ENCODE measurements around the gene OTOGL. TPM values are rescaled to one million over a fixed set of nuclear protein-coding genes. Genes with fewer than 3 reads are reported as not detected.
"Not testable (repeated sequence)": the region's sequence is repeated elsewhere in the genome, so short reads cannot be mapped to it uniquely, and the experiment has no call there.

The OTOGL gene
- total RNA-seq, 1 experiment from 2014 or later: 0.31 TPM

GRCh38 chr12:80205960-80206359 is 106.6 kb downstream of the OTOGL start:
- Histone ChIP-seq H3K27me3 (ENCODE audit: control insufficient read depth, insufficient read depth, low read length) (no peaks in the 10 kb centered on the region), H3K4me3 (ENCODE audit: insufficient read depth, low read depth, low read length) (no peak overlapping the region), H3K36me3 (replicated peaks; ENCODE audit: control insufficient read depth, insufficient read depth, low read length) (no peaks in the 10 kb centered on the region)
- no peak for DNase-seq

GRCh38 chr12:80208071-80208470 is 108.7 kb downstream of the OTOGL start:
- H3K4me3 ChIP-seq (ENCODE audit: insufficient read depth, low read depth, low read length): no peak overlapping the region
- DNase-seq: no peak
- no peaks in the 10 kb centered on the region for H3K36me3 ChIP-seq (replicated peaks; ENCODE audit: control insufficient read depth, insufficient read depth, low read length)
- H3K27me3 ChIP-seq (ENCODE audit: control insufficient read depth, insufficient read depth, low read length): no peaks in the 10 kb centered on the region

GRCh38 chr12:80211671-80212070 is 112.3 kb downstream of the OTOGL start:
- no peaks in the 10 kb centered on the region for H3K27me3 ChIP-seq (ENCODE audit: control insufficient read depth, insufficient read depth, low read length)
- DNase-seq: no peak
- H3K4me3 ChIP-seq (ENCODE audit: insufficient read depth, low read depth, low read length): no peak overlapping the region
- H3K36me3 ChIP-seq (replicated peaks; ENCODE audit: control insufficient read depth, insufficient read depth, low read length): no peaks in the 10 kb centered on the region

GRCh38 chr12:80212938-80213645 is 113.8 kb downstream of the OTOGL start:
- H3K36me3 ChIP-seq (replicated peaks; ENCODE audit: control insufficient read depth, insufficient read depth, low read length): no peaks in the 10 kb centered on the region
- DNase-seq: no peak
- H3K27me3 ChIP-seq (ENCODE audit: control insufficient read depth, insufficient read depth, low read length): no peaks in the 10 kb centered on the region
- H3K4me3 ChIP-seq (ENCODE audit: insufficient read depth, low read depth, low read length): no peak overlapping the region

- Histone ChIP-seq H3K36me3 (replicated peaks; ENCODE audit: control insufficient read depth, insufficient read depth, low read length) (no peaks in the 10 kb centered on the region), H3K4me3 (ENCODE audit: insufficient read depth, low read depth, low read length) (no peak overlapping the region), H3K27me3 (ENCODE audit: control insufficient read depth, insufficient read depth, low read length) (no peaks in the 10 kb centered on the region)
- DNase-seq: no peak
Observed at GRCh38 chr12:80213871-80214270, 114.5 kb downstream of the OTOGL start.

GRCh38 chr12:80217011-80217535 is 117.7 kb downstream of the OTOGL start:
- Histone ChIP-seq H3K4me3 (ENCODE audit: insufficient read depth, low read depth, low read length) (no peak overlapping the region), H3K36me3 (replicated peaks; ENCODE audit: control insufficient read depth, insufficient read depth, low read length) (no peaks in the 10 kb centered on the region), H3K27me3 (ENCODE audit: control insufficient read depth, insufficient read depth, low read length) (no peaks in the 10 kb centered on the region)
- no peak for DNase-seq

GRCh38 chr12:80218925-80219324 is 119.6 kb downstream of the OTOGL start:
- H3K36me3 ChIP-seq (replicated peaks; ENCODE audit: control insufficient read depth, insufficient read depth, low read length); DNase-seq; H3K27me3 ChIP-seq (ENCODE audit: control insufficient read depth, insufficient read depth, low read length); H3K4me3 ChIP-seq (ENCODE audit: insufficient read depth, low read depth, low read length): not testable (repeated sequence)

- Histone ChIP-seq H3K27me3 (ENCODE audit: control insufficient read depth, insufficient read depth, low read length) (no peaks in the 10 kb centered on the region), H3K36me3 (replicated peaks; ENCODE audit: control insufficient read depth, insufficient read depth, low read length) (no peaks in the 10 kb centered on the region), H3K4me3 (ENCODE audit: insufficient read depth, low read depth, low read length) (no peak overlapping the region)
Observed at GRCh38 chr12:80219345-80219744, 120.0 kb downstream of the OTOGL start.

GRCh38 chr12:80222261-80222660 is 122.9 kb downstream of the OTOGL start:
- H3K36me3 ChIP-seq (replicated peaks; ENCODE audit: control insufficient read depth, insufficient read depth, low read length): no peaks in the 10 kb centered on the region
- DNase-seq: no peak

More at GRCh38 chr12:80219345-80219744, 120.0 kb downstream of the OTOGL start:
- DNase-seq: no peak

GRCh38 chr12:80226576-80226975 is 127.2 kb downstream of the OTOGL start:
- Histone ChIP-seq H3K27me3 (ENCODE audit: control insufficient read depth, insufficient read depth, low read length) (no peaks in the 10 kb centered on the region), H3K4me3 (ENCODE audit: insufficient read depth, low read depth, low read length) (no peak overlapping the region), H3K36me3 (replicated peaks; ENCODE audit: control insufficient read depth, insufficient read depth, low read length) (no peaks in the 10 kb centered on the region)
- no peak for DNase-seq

More at GRCh38 chr12:80222261-80222660, 122.9 kb downstream of the OTOGL start:
- H3K4me3 ChIP-seq (ENCODE audit: insufficient read depth, low read depth, low read length): no peak overlapping the region
- H3K27me3 ChIP-seq (ENCODE audit: control insufficient read depth, insufficient read depth, low read length): no peaks in the 10 kb centered on the region

GRCh38 chr12:80227904-80228303 is 128.6 kb downstream of the OTOGL start:
- H3K27me3 ChIP-seq (ENCODE audit: control insufficient read depth, insufficient read depth, low read length); H3K36me3 ChIP-seq (replicated peaks; ENCODE audit: control insufficient read depth, insufficient read depth, low read length); DNase-seq: not testable (repeated sequence)

GRCh38 chr12:80230068-80230467 is 130.7 kb downstream of the OTOGL start:
- DNase-seq: peak; percentile 14
- Histone ChIP-seq H3K27me3 (ENCODE audit: control insufficient read depth, insufficient read depth, low read length) (no peaks in the 10 kb centered on the region), H3K4me3 (ENCODE audit: insufficient read depth, low read depth, low read length) (no peak overlapping the region), H3K36me3 (replicated peaks; ENCODE audit: control insufficient read depth, insufficient read depth, low read length) (no peaks in the 10 kb centered on the region)

More at GRCh38 chr12:80227904-80228303, 128.6 kb downstream of the OTOGL start:
- H3K4me3 ChIP-seq (ENCODE audit: insufficient read depth, low read depth, low read length): not testable (repeated sequence)

- Histone ChIP-seq H3K4me3 (ENCODE audit: insufficient read depth, low read depth, low read length) (no peak overlapping the region), H3K36me3 (replicated peaks; ENCODE audit: control insufficient read depth, insufficient read depth, low read length) (no peaks in the 10 kb centered on the region), H3K27me3 (ENCODE audit: control insufficient read depth, insufficient read depth, low read length) (no peaks in the 10 kb centered on the region)
- DNase-seq: no peak
Observed at GRCh38 chr12:80232837-80233236, 133.5 kb downstream of the OTOGL start.

- Histone ChIP-seq H3K36me3 (replicated peaks; ENCODE audit: control insufficient read depth, insufficient read depth, low read length) (no peaks in the 10 kb centered on the region), H3K4me3 (ENCODE audit: insufficient read depth, low read depth, low read length) (no peak overlapping the region), H3K27me3 (ENCODE audit: control insufficient read depth, insufficient read depth, low read length) (no peaks in the 10 kb centered on the region)
- no peak for DNase-seq
Observed at GRCh38 chr12:80233926-80234325, 134.6 kb downstream of the OTOGL start.

GRCh38 chr12:80234667-80235066 is 135.3 kb downstream of the OTOGL start:
- DNase-seq: no peak
- H3K4me3 ChIP-seq (ENCODE audit: insufficient read depth, low read depth, low read length): no peak overlapping the region
- no peaks in the 10 kb centered on the region for H3K36me3 ChIP-seq (replicated peaks; ENCODE audit: control insufficient read depth, insufficient read depth, low read length)
- no peaks in the 10 kb centered on the region for H3K27me3 ChIP-seq (ENCODE audit: control insufficient read depth, insufficient read depth, low read length)

Data from H7 (cell line).